Panc1 (cell line): ENCODE data around the gene CTAGE15. TPM values are rescaled to one million over a fixed set of nuclear protein-coding genes. Genes with fewer than 3 reads are reported as not detected.

Source experiments
- total RNA-seq: library from RNA; stranded (reverse); gene quantifications from one replicate; pipeline ENCODE4 v1.2.1, GENCODE V29; 2021; ENCODE audit not compliant: unreplicated experiment

CTAGE15 gene
- total RNA-seq, 1 experiment from 2014 or later, result 0.46 TPM

Other genes with a start within 250 kb of the CTAGE15 start
- gene FAM131B, start 209.1 kb upstream of the CTAGE15 start, total RNA-seq, result 1.5 TPM
- 169 TPM for gene ZYX, start 190.5 kb upstream of the CTAGE15 start, total RNA-seq
- gene EPHA1, start 162.9 kb upstream of the CTAGE15 start, total RNA-seq, result 0.39 TPM
- gene TAS2R60, start 128.3 kb upstream of the CTAGE15 start, total RNA-seq, result not detected
- gene TAS2R41, start 93.9 kb upstream of the CTAGE15 start, total RNA-seq, result not detected
- gene TCAF2, start 49.2 kb downstream of the CTAGE15 start, total RNA-seq, result 0.28 TPM
- not detected for gene CTAGE6, start 185.9 kb downstream of the CTAGE15 start, total RNA-seq